Ishikawa (cell line): ENCODE data around the gene ATRIP.

Experiments used
- EGR1 ChIP-seq: IDR thresholded peaks from 2 replicates; pipeline ENCODE4 v1.6.1; 2012
- EP300 ChIP-seq: IDR thresholded peaks from 2 replicates; pipeline ENCODE4 v1.6.1; 2012; ENCODE audit warnings: borderline replicate concordance
- FOXM1 ChIP-seq: IDR thresholded peaks from 2 replicates; pipeline ENCODE4 v1.6.1; 2012; ENCODE audit warnings: low read depth, borderline replicate concordance
- NFIC ChIP-seq: IDR thresholded peaks from 2 replicates; pipeline ENCODE4 v1.6.1; 2012
- TAF1 ChIP-seq: IDR thresholded peaks from 2 replicates; pipeline ENCODE4 v1.6.1; 2012; ENCODE audit warnings: low read depth, mild to moderate bottlenecking
- TF ChIP-seq, protein P1 (sequence below): IDR thresholded peaks from 2 replicates; pipeline ENCODE4 v1.6.1; 2012; ENCODE audit warnings: low read depth, mild to moderate bottlenecking
- TF ChIP-seq, protein P2 (sequence below): IDR thresholded peaks from 2 replicates; pipeline ENCODE4 v1.6.1; 2012

DNA sequence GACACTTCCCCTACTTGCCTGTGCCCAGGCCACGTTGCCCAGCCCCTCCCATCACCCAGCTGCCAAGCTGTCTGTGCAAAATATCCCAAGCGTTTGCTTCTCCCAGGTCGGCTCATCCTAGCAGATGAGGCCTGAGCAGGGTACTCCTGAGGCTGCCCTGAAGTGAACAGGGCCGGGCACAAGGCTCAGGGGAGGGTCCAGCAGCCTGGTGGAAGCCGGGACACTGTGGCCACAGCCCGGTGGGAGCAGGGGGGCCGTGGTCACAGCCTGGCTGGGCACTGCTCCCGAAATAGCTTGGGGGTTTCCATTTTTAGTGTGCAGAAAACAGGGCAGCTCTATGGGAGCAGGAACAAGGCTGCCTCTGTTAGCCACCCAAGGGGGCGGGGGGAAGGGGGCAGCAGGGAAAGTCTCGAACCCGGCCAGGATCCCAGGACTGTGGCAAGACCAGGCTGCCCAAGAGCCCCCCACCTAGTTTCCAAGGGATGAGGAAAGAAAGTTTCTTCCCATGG is 20.1 kb upstream of the ATRIP start:
- TF ChIP-seq, protein P1, sequence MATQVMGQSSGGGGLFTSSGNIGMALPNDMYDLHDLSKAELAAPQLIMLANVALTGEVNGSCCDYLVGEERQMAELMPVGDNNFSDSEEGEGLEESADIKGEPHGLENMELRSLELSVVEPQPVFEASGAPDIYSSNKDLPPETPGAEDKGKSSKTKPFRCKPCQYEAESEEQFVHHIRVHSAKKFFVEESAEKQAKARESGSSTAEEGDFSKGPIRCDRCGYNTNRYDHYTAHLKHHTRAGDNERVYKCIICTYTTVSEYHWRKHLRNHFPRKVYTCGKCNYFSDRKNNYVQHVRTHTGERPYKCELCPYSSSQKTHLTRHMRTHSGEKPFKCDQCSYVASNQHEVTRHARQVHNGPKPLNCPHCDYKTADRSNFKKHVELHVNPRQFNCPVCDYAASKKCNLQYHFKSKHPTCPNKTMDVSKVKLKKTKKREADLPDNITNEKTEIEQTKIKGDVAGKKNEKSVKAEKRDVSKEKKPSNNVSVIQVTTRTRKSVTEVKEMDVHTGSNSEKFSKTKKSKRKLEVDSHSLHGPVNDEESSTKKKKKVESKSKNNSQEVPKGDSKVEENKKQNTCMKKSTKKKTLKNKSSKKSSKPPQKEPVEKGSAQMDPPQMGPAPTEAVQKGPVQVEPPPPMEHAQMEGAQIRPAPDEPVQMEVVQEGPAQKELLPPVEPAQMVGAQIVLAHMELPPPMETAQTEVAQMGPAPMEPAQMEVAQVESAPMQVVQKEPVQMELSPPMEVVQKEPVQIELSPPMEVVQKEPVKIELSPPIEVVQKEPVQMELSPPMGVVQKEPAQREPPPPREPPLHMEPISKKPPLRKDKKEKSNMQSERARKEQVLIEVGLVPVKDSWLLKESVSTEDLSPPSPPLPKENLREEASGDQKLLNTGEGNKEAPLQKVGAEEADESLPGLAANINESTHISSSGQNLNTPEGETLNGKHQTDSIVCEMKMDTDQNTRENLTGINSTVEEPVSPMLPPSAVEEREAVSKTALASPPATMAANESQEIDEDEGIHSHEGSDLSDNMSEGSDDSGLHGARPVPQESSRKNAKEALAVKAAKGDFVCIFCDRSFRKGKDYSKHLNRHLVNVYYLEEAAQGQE = no peak
- TF ChIP-seq, protein P2, sequence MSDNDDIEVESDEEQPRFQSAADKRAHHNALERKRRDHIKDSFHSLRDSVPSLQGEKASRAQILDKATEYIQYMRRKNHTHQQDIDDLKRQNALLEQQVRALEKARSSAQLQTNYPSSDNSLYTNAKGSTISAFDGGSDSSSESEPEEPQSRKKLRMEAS = no peak
- no peak for TF ChIP-seq NFIC
- no peak for TF ChIP-seq TAF1
- TF ChIP-seq FOXM1 = no peak
- no peak for TF ChIP-seq EP300
- no peak for TF ChIP-seq EGR1
